ENCODE measurements around the gene NR1H3. TPM values are rescaled to one million over a fixed set of nuclear protein-coding genes. Genes with fewer than 3 reads are reported as not detected.

The NR1H3 gene
- total and polyA plus RNA-seq, 2 experiments from 2014 or later = 4.9 to 7.2 TPM

DNA sequence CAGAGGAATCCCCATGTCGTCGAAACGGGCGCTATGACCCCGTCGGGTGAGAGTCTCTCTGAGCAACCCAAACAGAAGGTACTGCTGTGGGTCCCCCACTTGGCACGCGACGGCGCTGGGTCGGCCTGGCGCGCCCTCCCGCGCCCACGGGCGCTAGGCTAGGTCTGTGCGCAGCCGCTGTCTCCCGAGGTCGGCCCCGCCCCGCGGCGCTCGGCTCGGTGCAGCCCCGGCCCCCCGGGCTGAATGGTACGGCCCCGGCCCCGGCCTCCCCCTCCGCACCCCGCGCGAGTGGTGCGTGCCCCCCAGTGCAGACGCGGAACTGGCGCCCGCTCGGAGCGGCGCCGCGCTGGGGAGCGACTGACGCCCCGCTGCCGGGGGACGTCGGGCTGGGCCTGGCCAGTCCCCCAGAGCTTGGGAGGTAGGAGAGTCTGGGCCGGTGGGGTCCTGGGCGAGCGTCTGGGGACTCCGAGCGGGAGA, 12.1 kb downstream of the NR1H3 start, which contains the start of gene MADD:
MADD (plus strand) TSS at position 305 of the 477 bp plus-strand sequence.
- Histone ChIP-seq H3K27me3 (replicated peaks; ENCODE audit: insufficient read depth) (no peaks in the 10 kb centered on the region), H3K9ac (peak within 1 kb of the TSS; percentile 85), H2AFZ (peak within 1 kb of the TSS; percentile 95), H3K9me2 (ENCODE audit: insufficient read depth) (no peaks in the 10 kb centered on the region), H3K36me3 (ENCODE audit: low read depth) (no peaks in the 10 kb centered on the region), H3F3A (ENCODE audit: insufficient read depth) (peaks cover 29% of the 10 kb centered on the region), H3K27ac (peak within 1 kb of the TSS; percentile 81), H3K4me2 (ENCODE audit: unreplicated experiment) (peak within 1 kb of the TSS; percentile 88), H3K4me3 (peak within 1 kb of the TSS; percentile 76), H3K79me2 (ENCODE audit: insufficient read depth) (peaks cover 44% of the 10 kb centered on the region), H4K20me1 (ENCODE audit: insufficient read depth) (peaks cover 11% of the 10 kb centered on the region; the same call in 1 of the 2 replicates), H3K4me1 (ENCODE audit: insufficient read depth) (peaks cover 32% of the 10 kb centered on the region), H3K9me3 (ENCODE audit: low read depth) (no peaks in the 10 kb centered on the region)
- DNase-seq = peak; percentile 89
- in situ Hi-C loops (cut with MboI) = no loop called here
- WGBS, 2 experiments (ENCODE audit: low coverage in 1 of 2, low lambda C conversion rate in 2 of 2, missing lambda C conversion rate in 2 of 2) = 1 to 2% methylated on average over 34 to 56 of the region's 57 CpGs
- TF ChIP-seq EZH2phosphoT487 (IDR thresholded peaks at IDR 0.05; ENCODE audit: insufficient read depth, low read depth) (no peak), EZH2 (IDR thresholded peaks at IDR 0.05; ENCODE audit: insufficient read depth, poor library complexity, severe bottlenecking) (no peak)

DNA sequence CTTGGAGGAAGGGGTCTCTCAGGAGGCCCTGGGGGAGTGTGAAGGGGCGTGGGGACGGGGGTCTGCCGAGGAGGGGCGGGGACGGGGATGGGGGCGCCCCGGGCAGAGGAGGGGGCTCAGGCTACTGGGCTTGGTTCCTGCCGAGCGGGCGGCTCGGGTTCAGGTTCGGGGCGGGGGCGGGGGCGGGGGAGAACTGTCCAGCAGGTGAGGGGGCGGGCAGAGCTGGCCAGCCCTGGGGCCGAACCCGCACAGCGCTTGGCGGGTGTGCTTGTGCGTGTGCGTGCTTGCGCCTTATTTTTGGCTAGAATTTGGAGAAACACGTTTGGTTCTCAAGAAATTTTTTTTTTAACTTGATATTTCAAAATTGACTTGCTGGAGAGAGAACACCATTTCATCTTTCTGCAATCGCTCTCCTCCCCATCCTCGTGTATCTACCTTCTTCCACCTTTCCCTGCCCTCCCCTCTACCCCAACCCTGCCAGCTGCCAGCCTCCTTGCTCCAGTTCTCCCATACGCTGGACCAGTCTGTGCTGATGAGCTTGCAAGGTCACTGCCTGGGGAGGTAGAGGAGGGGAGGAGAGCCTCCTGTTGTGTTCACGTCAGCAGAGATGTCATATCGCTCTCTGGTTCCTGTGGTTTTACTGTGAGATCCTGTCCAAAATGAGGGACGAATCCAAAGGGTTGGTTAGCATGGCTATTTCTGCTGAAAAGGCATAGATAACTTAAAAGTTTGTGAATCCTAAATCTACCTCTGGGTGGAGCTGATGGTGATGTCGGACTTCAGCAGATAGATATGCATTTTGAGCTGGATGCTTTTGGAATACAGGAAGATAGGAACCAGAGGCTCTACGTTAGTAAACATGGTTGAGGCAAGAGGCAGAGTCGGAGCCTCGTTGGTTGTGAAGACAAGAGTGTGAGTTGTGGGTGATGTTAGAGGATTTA, 12.8 kb downstream of the NR1H3 start:
- in situ Hi-C loops (cut with MboI) = no loop called here
- TF ChIP-seq EZH2 (IDR thresholded peaks at IDR 0.05; ENCODE audit: insufficient read depth, poor library complexity, severe bottlenecking) = no peak
- TF ChIP-seq EZH2phosphoT487 (IDR thresholded peaks at IDR 0.05; ENCODE audit: insufficient read depth, low read depth) = no peak
- peak overlapping the region; percentile 85 for H3K9ac ChIP-seq
- H3K27ac ChIP-seq = peak overlapping the region; percentile 81
- H3K4me3 ChIP-seq = peak overlapping the region; percentile 76
- H3K4me1 ChIP-seq (ENCODE audit: insufficient read depth) = peaks cover 24% of the 10 kb centered on the region
- peak; percentile 70 for DNase-seq
- H3K9me2 ChIP-seq (ENCODE audit: insufficient read depth) = no peaks in the 10 kb centered on the region
- no peaks in the 10 kb centered on the region for H3K27me3 ChIP-seq (replicated peaks; ENCODE audit: insufficient read depth)
- H3K36me3 ChIP-seq (ENCODE audit: low read depth) = no peaks in the 10 kb centered on the region
- H2AFZ ChIP-seq = peak overlapping the region; percentile 95
- H3K79me2 ChIP-seq (ENCODE audit: insufficient read depth) = peaks cover 51% of the 10 kb centered on the region
- H3K9me3 ChIP-seq (ENCODE audit: low read depth) = no peaks in the 10 kb centered on the region
- H3K4me2 ChIP-seq (ENCODE audit: unreplicated experiment) = peak overlapping the region; percentile 88
- peaks cover 23% of the 10 kb centered on the region for H3F3A ChIP-seq (ENCODE audit: insufficient read depth)
- H4K20me1 ChIP-seq (ENCODE audit: insufficient read depth) = peaks cover 11% of the 10 kb centered on the region; the same call in 1 of the 2 replicates
- WGBS, 2 experiments (ENCODE audit: low coverage in 1 of 2, low lambda C conversion rate in 2 of 2, missing lambda C conversion rate in 2 of 2) = 2 to 3% methylated on average over 10 to 34 of the region's 34 CpGs

DNA sequence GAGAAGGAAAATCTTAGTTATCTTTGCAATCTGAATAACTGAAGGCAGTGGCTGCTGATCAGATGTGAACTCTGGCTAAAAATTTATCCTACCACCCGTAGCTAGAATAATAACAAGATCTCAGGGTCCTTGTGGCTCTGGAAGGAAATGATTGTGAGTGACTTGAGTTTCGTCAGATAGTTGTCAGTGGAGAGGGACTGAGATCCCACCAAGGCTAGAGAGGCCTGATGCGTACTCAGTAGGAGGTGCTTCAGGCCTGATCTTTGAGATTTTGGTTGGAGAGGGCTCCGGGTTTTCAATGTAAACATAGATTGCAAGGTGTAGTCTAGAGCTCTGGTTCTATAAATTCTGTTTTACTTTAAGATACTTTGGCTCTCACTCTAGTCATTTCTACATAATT, 13.5 kb downstream of the NR1H3 start:
- peak overlapping the region; percentile 85; the same call in 1 of the 2 replicates for H3K9ac ChIP-seq
- TF ChIP-seq EZH2 (IDR thresholded peaks at IDR 0.05; ENCODE audit: insufficient read depth, poor library complexity, severe bottlenecking) = no peak
- peak overlapping the region; percentile 53; the same call in 1 of the 2 replicates for H3K27ac ChIP-seq
- no peaks in the 10 kb centered on the region for H3K27me3 ChIP-seq (replicated peaks; ENCODE audit: insufficient read depth)
- WGBS, 2 experiments (ENCODE audit: low coverage in 1 of 2, low lambda C conversion rate in 2 of 2, missing lambda C conversion rate in 2 of 2) = 36 to 39% methylated on average over 4 of the region's 4 CpGs
- H3K9me3 ChIP-seq (ENCODE audit: low read depth) = no peaks in the 10 kb centered on the region
- peaks cover 19% of the 10 kb centered on the region for H3F3A ChIP-seq (ENCODE audit: insufficient read depth)
- peak overlapping the region; percentile 29; the same call in 1 of the 2 replicates for H2AFZ ChIP-seq
- H4K20me1 ChIP-seq (ENCODE audit: insufficient read depth) = peaks cover 11% of the 10 kb centered on the region; the same call in 1 of the 2 replicates
- peaks cover 23% of the 10 kb centered on the region for H3K4me1 ChIP-seq (ENCODE audit: insufficient read depth)
- DNase-seq = no peak
- peak overlapping the region; percentile 88 for H3K4me2 ChIP-seq (ENCODE audit: unreplicated experiment)
- no peaks in the 10 kb centered on the region for H3K9me2 ChIP-seq (ENCODE audit: insufficient read depth)
- H3K4me3 ChIP-seq = peak overlapping the region; percentile 76
- H3K36me3 ChIP-seq (ENCODE audit: low read depth) = peaks cover 2% of the 10 kb centered on the region; the same call in 1 of the 2 replicates
- in situ Hi-C loops (cut with MboI) = no loop called here
- peaks cover 56% of the 10 kb centered on the region for H3K79me2 ChIP-seq (ENCODE audit: insufficient read depth)

DNA sequence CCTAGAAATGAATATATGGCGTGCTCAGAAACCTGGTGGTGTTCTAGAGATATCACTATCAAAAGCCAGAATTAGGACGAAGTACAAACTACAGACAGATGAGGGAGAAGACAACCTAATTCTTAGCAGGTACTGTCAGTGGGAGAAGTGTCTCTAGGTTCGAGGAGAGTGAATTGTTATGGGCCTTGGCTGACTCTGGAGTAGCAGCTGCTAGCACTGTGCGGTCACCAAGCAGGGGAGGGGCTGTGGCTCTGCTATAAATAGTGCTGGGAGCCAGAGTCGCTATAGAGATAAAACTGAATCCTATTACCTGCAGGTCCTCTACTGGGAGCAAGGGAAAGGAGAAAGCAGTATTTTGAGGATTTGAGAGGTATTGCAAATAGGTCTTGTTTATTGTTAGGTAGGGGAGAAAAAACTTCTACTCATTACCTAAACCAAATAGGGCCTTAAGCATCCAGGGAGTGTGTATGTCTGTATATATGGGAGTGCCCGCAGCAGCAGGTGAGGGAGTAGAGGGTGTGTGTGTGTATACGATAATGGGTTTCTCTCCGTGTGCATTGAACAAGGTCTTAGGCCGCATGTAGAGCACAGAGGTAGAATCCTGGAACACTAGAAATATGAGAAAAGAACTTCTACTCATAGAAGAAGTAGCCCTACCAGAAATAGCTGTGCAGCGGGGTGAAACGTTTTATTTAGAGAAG, 14.3 kb downstream of the NR1H3 start:
- H4K20me1 ChIP-seq (ENCODE audit: insufficient read depth) = peaks cover 11% of the 10 kb centered on the region; the same call in 1 of the 2 replicates
- peaks cover 57% of the 10 kb centered on the region for H3K79me2 ChIP-seq (ENCODE audit: insufficient read depth)
- DNase-seq = no peak
- H3K9me2 ChIP-seq (ENCODE audit: insufficient read depth) = no peaks in the 10 kb centered on the region
- no peak overlapping the region for H3K9ac ChIP-seq
- H2AFZ ChIP-seq = no peak overlapping the region
- no peaks in the 10 kb centered on the region for H3K27me3 ChIP-seq (replicated peaks; ENCODE audit: insufficient read depth)
- in situ Hi-C loops (cut with MboI) = no loop called here
- no peaks in the 10 kb centered on the region for H3K9me3 ChIP-seq (ENCODE audit: low read depth)
- H3F3A ChIP-seq (ENCODE audit: insufficient read depth) = peaks cover 19% of the 10 kb centered on the region
- H3K4me3 ChIP-seq = no peak overlapping the region
- no peak overlapping the region for H3K27ac ChIP-seq
- H3K4me1 ChIP-seq (ENCODE audit: insufficient read depth) = peaks cover 23% of the 10 kb centered on the region
- no peak for TF ChIP-seq EZH2phosphoT487 (IDR thresholded peaks at IDR 0.05; ENCODE audit: insufficient read depth, low read depth)
- TF ChIP-seq EZH2 (IDR thresholded peaks at IDR 0.05; ENCODE audit: insufficient read depth, poor library complexity, severe bottlenecking) = no peak
- H3K36me3 ChIP-seq (ENCODE audit: low read depth) = peaks cover 9% of the 10 kb centered on the region; the same call in 1 of the 2 replicates
- no peak overlapping the region for H3K4me2 ChIP-seq (ENCODE audit: unreplicated experiment)
- 74 to 76% methylated on average over 11 of the region's 11 CpGs for WGBS, 2 experiments (ENCODE audit: low coverage in 1 of 2, low lambda C conversion rate in 2 of 2, missing lambda C conversion rate in 2 of 2)

All from GM23248 (cell line).